Activated T-cell treated with anti-CD3 and anti-CD28 coated beads for 24 hours (primary cell): ENCODE data around the gene PSMB3.
"Not testable (repeated sequence)": the region's sequence is repeated elsewhere in the genome, so short reads cannot be mapped to it uniquely, and the experiment has no call there.

ENCODE experiments used
- DNase-seq: peaks from one replicate; pipeline ENCODE4 v3.0.0-alpha.2; 2020; ENCODE audit warnings: low read depth

PSMB3 gene

DNA sequence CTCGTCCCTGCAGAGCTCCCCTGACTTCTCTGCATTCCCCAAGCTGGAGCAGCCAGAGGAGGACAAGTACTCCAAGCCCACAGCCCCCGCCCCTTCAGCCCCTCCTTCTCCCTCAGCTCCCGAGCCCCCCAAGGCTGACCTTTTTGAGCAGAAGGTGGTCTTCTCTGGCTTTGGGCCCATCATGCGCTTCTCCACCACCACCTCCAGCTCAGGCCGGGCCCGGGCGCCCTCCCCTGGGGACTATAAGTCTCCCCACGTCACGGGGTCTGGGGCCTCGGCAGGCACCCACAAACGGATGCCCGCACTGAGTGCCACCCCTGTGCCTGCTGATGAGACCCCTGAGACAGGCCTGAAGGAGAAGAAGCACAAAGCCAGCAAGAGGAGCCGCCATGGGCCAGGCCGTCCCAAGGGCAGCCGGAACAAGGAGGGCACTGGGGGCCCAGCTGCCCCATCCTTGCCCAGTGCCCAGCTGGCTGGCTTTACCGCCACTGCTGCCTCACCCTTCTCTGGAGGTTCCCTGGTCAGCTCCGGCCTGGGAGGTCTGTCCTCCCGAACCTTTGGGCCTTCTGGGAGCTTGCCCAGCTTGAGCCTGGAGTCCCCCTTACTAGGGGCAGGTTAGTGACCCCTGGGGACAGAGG is 36.1 kb upstream of the PSMB3 start:
- no peak for DNase-seq

DNA sequence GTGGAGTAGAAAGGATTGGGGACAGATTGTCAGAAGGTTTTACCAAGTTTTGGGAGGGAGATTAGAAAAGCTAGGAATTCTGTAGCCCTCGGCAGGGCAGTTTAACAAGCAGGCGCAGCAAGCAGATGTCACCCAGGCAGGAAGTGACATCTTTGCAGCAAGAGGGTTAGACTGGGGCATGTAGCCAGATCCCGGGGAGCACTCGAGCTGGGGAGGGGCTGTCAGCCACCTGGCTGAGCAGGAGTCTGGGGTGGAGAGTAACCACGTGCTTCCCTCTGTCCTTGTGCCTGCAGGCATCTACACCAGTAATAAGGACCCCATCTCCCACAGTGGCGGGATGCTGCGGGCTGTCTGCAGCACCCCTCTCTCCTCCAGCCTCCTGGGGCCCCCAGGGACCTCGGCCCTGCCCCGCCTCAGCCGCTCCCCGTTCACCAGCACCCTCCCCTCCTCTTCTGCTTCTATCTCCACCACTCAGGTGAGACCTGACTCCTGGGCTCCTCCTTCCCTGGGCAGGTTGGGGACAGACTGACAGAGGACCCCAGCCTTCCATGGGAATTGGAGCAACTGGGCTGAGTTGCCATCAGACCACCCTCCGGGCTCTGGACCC is 35.3 kb upstream of the PSMB3 start:
- no peak for DNase-seq

DNA sequence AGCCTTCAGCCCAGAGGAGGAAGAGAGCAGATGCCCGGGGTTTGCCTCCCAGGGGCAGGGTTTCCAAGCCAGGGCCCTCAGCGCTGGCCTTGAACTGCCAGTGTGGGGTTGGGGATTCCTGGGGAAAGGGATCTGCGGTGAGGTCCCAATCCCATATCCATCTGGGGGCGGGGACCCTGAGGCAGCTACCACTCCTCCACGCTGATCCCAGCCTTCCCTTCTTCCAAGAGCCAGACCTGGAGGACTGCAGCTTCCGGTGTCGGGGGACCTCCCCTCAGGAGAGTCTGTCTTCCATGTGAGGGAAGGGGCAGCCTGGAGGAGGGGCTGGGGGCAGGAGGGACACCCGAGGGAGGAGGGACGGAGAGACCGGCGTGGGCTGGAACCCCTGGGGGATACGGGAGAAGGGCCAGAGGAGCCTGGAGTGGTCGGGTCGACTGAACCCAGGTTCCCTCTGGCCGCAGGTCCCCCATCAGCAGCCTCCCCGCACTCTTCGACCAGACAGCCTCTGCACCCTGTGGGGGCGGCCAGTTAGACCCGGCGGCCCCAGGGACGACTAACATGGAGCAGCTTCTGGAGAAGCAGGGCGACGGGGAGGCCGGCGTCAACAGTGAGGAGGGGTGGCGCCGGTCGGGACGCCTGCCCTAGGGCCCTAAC is 33.1 kb upstream of the PSMB3 start:
- no peak for DNase-seq

DNA sequence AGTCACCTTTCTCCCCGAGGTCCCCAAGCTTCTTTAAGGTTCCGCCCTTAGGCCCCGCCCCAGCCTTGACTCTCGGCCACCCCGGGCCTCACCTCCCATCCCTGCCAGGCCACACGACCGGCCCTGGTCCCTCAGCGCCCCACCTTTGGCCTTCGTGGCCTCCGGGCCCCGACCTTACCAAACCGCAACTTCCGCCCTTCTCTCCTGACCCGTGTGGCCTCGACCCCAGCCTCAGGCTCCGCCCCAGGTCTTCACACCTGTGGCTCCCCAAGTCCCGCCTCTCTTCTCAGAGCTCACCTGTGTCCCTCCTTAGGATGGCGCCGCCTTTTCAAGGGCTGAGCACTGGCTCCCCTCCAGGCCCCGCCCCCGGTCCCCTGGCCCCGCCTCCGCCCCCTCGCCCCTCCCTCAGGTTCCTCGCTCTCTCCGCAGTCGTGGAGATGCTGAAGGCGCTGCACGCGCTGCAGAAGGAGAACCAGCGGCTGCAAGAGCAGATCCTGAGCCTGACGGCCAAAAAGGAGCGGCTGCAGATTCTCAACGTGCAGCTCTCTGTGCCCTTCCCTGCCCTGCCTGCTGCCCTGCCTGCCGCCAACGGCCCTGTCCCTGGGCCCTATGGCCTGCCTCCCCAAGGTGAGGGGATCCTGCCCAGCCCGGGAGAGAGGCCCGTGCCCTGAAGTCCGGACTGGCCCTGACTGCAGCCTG is 32.4 kb upstream of the PSMB3 start:
- no peak for DNase-seq

DNA sequence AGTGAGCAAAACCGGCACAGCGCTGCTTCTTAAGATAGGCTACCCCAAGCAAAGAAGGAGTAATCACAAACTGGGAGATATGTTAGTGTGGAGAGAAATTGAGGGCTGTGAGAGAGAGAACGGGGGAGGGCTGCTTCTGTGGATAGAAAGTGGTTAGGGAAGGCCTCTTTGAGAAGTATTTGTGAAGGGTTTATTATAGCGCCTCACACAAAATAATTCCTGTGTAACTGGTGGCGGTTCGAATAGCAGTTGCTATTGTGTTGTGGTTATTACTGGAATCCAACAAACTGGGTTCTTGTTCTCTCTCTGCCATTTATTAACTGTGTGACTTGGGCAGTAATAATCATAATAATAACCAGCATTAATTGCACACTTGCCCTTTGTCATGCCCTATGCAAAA is 31.6 kb upstream of the PSMB3 start:
- no peak for DNase-seq

DNA sequence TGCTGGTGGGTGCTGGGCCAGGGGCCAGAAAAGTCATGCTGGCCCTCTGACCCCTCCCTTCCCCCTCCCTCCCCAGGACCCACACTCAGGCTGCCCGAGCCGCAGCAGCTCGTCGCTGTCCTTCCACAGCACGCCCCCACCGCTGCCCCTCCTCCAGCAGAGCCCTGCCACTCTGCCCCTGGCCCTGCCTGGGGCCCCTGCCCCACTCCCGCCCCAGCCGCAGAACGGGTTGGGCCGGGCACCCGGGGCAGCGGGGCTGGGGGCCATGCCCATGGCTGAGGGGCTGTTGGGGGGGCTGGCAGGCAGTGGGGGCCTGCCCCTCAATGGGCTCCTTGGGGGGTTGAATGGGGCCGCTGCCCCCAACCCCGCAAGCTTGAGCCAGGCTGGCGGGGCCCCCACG is 30.7 kb upstream of the PSMB3 start:
- DNase-seq: no peak

DNA sequence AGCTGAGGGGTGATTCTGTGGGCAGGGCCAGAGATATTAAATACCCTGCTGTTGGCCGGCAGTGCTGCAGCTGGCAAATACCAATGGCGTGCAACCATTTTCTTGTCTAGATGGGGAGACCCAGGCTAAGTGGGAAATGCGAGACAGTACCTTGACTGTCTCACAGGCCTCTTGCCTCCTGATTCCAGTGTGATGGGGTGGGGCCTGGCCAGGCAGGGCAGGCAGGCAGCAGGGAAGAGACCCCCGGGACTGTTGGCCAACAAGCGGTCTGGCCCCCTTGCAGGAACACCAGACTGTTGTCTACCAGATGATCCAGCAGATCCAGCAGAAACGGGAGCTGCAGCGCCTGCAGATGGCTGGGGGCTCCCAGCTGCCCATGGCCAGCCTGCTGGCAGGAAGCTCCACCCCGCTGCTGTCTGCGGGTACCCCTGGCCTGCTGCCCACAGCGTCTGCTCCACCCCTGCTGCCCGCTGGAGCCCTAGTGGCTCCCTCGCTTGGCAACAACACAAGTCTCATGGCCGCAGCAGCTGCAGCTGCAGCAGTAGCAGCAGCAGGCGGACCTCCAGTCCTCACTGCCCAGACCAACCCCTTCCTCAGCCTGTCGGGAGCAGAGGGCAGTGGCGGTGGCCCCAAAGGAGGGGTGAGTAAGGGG is 28.1 kb upstream of the PSMB3 start:
- DNase-seq: no peak

DNA sequence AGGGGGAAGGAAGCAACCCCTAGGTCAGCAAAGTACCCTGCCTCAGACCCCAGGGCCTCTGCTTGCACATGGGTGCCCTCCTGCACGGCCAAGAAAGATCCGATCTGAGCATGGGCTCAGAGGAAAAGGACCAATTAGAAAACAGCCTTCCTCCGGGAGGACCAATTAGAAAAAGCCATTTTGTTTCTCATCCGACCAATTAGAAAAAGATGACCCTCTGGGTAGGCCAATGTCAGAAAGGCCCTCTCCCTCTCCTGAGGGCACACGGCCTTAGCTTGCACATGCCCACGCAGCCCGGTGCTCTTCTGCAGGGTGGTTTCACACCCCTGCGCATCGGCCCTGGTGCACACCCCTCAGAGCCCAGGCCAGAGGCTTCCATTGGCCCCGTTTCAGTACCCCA is 27.5 kb upstream of the PSMB3 start:
- no peak for DNase-seq

DNA sequence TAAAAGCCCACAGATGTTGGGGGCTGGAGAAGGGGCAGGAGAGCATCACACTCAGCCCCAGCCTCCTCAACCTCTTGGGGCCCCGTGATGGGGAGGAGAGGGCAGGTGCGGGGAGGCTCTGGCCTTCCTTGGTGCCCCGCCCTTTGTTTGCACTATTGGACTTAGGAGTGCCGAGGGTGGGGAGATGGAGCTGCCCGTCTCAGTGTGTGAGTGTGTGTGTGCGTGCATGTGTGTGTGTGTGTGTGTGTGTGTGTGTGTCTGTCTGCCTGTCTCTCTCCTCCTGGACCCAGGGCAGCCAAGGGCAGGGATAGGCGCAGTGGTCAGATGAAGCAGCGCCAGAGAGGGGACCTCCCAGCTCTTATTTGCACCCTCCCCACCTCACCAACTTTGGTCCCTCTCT is 26.4 kb upstream of the PSMB3 start:
- DNase-seq: not testable (repeated sequence)

DNA sequence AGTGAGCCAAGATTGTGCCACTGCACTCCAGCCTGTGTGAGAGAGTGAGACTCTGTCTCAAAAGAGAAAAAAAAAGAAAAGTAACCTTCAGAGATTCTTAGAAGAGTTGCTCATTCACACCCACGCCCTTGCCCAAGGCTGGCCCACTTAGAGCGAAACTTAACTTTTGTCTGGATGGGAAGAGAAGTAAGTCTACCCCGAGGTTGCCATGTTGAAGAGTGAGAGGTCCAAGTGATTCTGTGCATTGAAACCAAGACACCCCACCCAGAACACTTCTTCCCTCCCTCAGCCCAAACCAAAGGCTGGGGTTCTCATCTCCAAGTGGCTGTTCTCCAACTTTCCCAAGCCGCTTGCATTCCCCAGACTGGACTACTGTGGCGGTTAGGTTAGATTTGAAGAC is 24.8 kb upstream of the PSMB3 start:
- DNase-seq: peak; percentile 77

DNA sequence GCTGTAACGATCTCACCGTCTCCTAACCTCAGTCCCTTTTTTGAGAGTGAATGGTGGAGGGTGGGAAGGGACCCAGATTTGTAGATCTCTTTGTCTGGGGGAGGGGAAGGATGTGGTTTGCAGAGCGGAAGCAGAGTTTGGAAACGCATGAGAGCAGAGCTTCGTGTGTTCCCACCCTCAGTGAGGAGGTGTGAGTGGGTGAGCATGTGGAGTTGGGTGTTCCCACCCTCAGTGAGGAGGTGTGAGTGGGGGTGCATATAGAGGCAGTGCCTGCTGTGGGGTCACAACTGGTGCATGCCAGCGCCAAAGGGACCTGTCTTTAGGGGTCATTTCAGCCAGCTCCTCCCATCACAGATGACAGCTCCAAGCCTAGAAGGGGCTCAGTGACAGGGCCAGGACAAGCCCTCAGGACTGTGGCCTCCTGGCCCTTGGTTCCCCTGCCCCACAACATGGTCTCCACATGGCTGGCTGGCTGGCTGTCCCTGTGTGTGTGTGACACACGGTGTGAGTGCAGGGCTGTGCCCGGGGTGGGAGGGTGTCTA is 24.2 kb upstream of the PSMB3 start:
- DNase-seq: peak; percentile 44

DNA sequence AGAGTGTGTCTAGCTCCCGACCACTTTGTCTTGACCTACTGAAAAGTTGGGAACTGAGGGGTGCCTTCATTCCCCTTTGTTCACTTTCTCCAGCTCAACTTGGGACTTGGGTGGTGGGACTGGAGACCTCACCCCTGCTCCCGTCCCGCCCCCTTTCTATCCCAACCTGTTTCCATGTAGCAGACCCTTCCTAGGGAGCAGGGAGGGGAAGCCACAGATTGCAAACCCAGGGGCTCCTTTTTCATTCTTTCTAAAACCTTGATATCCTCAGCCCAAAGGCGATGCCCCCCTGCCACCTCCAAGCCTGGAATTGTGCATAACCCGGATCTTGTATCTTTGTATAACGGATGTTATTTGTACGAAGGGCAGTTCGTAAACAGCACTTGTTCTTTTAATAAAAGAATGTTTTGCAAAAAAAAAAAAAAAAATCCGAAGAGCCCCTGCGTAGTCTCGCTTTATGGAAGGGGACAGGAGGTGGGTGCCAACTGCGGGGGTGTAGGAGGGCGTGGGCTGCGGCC is 23.1 kb upstream of the PSMB3 start:
- DNase-seq: no peak

DNA sequence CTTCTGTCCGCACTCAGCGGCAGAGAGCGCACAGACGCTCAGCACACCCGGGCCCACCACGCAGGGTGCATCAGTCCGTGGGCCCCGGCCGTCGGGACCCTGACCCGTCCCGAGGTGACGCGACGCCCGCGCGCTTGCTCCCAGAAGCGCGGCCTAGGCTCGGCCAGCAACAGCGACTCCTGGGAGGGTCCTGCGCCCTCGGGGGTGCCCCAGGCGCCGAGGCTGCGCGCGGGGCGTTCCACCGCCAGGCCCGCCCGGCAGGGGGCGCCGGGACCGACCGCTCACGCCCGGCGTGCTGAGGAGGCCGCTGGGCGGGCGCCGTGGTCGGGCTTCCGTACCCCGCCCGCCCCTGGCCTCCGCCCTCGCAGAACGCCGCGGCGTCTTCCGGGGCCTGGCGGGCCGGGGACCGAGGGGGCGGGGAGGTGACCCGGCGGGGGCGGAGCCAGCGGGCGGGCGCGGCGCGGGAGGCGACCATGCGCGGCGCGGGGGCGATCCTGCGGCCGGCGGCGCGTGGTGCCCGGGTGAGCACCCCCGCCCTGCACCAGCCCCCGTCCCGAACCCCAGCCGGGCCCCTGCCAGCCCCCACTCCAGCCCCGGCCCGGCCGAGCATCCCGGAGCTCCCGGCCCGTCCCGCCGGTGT is 22.5 kb upstream of the PSMB3 start, which contains the start of gene CISD3:
Gene CISD3, plus strand, starts transcription at position 456 of the 640 bp plus-strand sequence. Its CDS starts 18 bp downstream, at position 474.
- peak; percentile 83 for DNase-seq

DNA sequence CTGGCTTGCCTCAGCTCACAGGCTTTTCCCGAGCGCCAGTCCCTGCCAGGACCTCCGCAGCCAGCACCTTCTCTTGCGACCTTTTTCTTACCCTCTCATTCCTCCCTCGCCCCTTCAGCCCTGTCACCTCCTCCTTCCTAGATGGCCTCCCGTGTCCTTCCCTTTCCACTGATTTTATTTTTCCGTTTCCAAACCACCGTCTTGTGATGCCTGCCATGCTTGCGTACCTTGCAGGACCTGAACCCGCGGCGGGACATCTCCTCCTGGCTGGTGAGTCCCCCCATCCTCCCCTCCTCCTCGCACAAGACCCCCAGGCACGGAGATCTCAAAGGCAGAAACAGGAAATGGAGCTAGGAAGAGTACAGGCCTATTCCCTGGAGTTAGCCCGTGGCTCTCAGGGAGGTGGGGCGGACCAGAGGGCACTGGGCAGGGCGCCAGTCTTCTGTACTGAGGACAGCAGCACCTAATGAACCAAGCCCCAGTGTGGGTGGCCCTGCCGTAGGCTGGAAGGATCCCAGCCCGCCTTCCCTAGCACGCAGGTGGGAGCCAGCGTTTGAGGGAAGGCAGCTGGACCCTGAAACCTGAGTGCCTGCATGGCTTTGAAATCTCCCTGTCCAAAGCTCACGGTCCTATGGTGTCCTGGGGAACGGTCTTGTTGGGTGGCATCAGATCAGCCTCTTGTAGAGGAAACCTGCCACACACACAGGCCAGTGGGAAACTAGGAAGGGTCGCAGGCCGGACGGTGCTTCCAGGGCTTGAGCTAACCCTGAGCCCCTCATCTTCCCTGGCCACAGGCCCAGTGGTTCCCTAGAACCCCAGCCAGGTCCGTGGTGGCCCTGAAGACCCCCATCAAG is 21.8 kb upstream of the PSMB3 start:
- no peak for DNase-seq

DNA sequence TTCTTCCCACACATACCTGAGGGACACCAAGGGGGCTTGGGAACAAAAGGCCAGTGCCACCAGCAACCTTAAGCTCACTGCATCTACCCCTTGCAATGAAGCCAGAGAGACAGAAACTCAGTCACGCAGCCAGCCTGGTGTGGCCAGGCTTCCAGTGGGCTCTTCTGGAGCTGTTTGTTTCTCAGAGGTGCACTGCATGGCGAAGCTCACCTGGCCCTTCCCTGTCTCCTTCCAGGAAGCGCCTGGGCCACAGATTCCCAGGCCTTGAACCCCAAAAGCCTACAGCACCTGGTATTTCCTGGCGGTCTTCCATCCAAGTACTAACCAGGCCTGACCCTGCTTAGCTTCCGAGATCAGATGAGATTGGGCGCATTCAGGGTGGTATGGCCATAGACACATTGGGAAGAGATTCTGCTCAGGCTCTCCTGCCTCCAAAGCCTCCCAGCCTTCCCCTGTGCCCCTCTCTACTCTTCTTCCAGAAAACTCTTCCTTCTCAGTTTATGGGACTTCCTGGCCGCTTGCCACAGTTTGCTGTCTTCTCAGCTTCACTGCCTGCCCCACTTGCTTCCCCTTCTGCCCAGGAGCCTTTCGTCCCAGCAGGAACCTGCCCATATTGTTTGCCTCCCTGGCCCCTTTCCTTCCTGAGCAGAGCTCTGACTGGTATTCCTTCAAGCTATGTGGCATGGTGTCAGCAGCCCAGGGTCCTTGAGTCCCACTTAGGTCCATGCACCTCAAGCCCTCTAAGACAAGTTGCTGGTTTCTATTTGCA is 20.8 kb upstream of the PSMB3 start:
- DNase-seq: no peak

DNA sequence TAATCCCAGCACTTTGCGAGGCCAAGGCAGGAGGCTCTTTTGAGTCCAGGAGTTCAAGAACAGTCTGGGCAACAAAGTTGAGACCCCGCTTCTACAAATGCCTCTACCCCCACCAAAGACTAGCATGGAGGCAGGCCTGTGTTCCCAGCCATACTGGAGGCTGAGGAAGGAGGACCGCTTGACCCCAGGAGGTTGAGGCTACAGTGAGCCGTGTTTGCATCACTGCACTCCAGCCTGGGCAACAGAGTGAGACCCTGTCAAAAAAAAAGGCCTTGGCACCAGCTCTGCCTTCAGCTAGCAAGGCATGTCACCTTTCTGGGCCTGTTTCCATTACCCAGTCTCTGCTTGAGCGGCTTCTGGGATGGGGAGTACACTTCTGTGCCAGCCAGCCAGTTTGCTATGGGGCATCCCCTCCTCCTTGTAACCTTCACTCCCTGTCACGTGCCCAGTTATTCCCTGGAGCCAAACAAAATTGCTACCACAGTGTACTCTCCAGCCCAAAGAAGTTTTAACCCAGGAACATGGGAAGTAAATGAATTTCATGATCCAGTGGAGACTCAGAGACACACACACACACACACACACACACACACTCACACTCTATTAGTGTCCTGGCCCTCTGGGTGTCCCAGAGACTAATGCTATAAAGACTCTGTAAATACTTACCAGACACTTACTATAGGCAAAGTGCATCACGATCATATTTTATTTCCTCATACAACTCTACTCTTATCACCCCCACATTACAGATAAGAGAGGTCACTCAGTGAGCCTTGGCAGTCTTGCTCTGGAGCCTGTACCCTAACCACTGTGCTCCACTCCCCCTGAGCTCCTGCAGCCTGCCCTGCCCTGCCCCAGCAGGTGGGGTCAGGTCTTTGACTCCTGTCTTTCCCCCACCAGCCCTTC is 19.9 kb upstream of the PSMB3 start:
- DNase-seq: no peak

DNA sequence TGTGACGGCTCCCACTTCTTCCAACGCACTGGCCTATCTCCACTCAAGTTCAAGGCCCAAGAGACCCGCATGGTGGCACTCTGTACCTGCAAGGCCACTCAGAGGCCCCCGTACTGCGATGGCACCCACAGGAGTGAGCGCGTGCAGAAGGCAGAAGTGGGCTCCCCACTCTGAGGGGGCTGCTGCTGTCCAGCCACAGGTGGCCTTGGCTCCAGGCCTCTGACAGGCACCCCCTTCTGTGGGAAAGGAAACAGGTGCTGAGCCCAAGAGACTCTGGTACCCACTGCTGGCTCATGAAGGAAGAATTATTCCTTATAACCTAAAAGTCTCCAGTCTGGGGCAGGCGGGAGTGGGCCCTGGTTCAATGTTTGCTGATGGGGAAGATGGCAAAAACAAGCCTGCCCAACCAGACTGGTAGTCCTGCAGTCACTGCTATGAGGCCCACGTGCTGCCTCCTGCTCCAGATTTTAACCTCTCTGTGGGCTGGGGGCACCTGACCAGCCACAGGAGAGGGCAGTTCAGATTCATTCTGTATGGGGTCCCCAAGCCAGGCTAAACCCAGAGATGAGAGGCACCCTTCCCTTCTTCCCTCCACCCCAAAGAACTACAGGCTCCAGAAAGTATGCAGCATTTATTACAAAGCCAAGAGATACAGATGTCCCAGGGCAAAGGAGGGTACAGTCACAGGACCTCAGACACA is 19.1 kb upstream of the PSMB3 start:
- no peak for DNase-seq
